SK-N-SH (cell line): ENCODE results near the gene RBM10. TPM values are rescaled to one million over a fixed set of nuclear protein-coding genes. Genes with fewer than 3 reads are reported as not detected.

Experiments
- CTCF ChIA-PET: fragments of 300-600, 350-600 bp; formaldehyde crosslinking; extraction: SDS; loops from one replicate; lab custom pipeline; 2021; lab: Yijun Ruan, JAX
- POLR2A ChIA-PET: fragments of 350-600 bp; sonication (Branson Sonifier 250); formaldehyde crosslinking; extraction: SDS; loops from one replicate; lab custom pipeline; 2020; ENCODE audit warnings: antibody characterized with exemption, inconsistent platforms; lab: Yijun Ruan, JAX
- DNase-seq: peaks from one replicate; pipeline ENCODE4 v3.0.0; 2012
- H2AFZ ChIP-seq: fragments of 200-600 bp; sonication (generic); 2 replicates; pipeline ENCODE4 v1.8.1; 2016; ENCODE audit warnings: antibody characterized with exemption, mild to moderate bottlenecking, low read depth
- H3F3A ChIP-seq: fragments of 200-600 bp; sonication (generic); replicated peaks from 2 replicates; pipeline ENCODE3; 2016; ENCODE audit warnings: antibody characterized with exemption, mild to moderate bottlenecking; ENCODE audit not compliant: insufficient read depth
- H3K27ac ChIP-seq, 2 experiments: fragments of 200-500 bp in 1 of 2; fragments of 200-600 bp in 1 of 2; sonication (Bioruptor generic) in 1 of 2; sonication (generic), shearing (Covaris generic) in 1 of 2; 2 replicates each; pipeline versions ENCODE4 v1.5.1 to v1.6.1; 2014 to 2016; ENCODE audit warnings: low read depth in 2 of 2, inconsistent platforms in 1 of 2, low read length in 1 of 2, mild to moderate bottlenecking in 1 of 2, mixed read lengths in 1 of 2
- H3K27me3 ChIP-seq: fragments of 200-600 bp; sonication (generic), shearing (Covaris generic); 2 replicates; pipeline ENCODE4 v1.6.1; 2016; ENCODE audit warnings: mixed run types; ENCODE audit not compliant: insufficient read depth
- H3K36me3 ChIP-seq, 2 experiments: fragments of 200-500 bp in 1 of 2; fragments of 200-600 bp in 1 of 2; sonication (Bioruptor generic) in 1 of 2; sonication (generic) in 1 of 2; replicated peaks in 1 of 2; 2 replicates each; pipeline versions ENCODE3 to v1.5.1; 2014 to 2016; ENCODE audit warnings: low read length in 1 of 2, mild to moderate bottlenecking in 1 of 2; ENCODE audit not compliant: insufficient read depth in 2 of 2, control insufficient read depth in 1 of 2
- H3K4me1 ChIP-seq, 2 experiments: fragments of 200-500 bp in 1 of 2; fragments of 200-600 bp in 1 of 2; sonication (Bioruptor generic) in 1 of 2; sonication (generic), shearing (Covaris generic) in 1 of 2; 2 replicates each; pipeline versions ENCODE4 v1.5.1 to v1.6.1; 2014 to 2016; ENCODE audit warnings: low read depth in 1 of 2, low read length in 1 of 2, mixed run types in 1 of 2; ENCODE audit not compliant: insufficient read depth in 2 of 2, control insufficient read depth in 1 of 2
- H3K4me2 ChIP-seq: fragments of 200-600 bp; sonication (generic), shearing (Covaris generic); 2 replicates; pipeline ENCODE4 v1.6.1; 2017; ENCODE audit warnings: mixed run types
- H3K4me3 ChIP-seq, 2 experiments: fragments of 200-500 bp in 1 of 2; fragments of 200-600 bp in 1 of 2; sonication (Bioruptor generic) in 1 of 2; sonication (generic), shearing (Covaris generic) in 1 of 2; 2 replicates each; pipeline versions ENCODE4 v1.5.1 to v1.8.1; 2014 to 2016; ENCODE audit warnings: low read depth in 2 of 2, inconsistent platforms in 1 of 2, low read length in 1 of 2, mild to moderate bottlenecking in 1 of 2, mixed read lengths in 1 of 2, moderate library complexity in 1 of 2
- H3K79me2 ChIP-seq: fragments of 200-600 bp; sonication (generic); 2 replicates; pipeline ENCODE4 v1.8.1; 2017; ENCODE audit warnings: mild to moderate bottlenecking; ENCODE audit not compliant: insufficient read depth
- H3K9ac ChIP-seq: fragments of 200-600 bp; sonication (generic); 2 replicates; pipeline ENCODE4 v1.6.1; 2017; ENCODE audit warnings: mixed run types
- H3K9me2 ChIP-seq: fragments of 200-600 bp; sonication (generic); 2 replicates; pipeline ENCODE4 v1.6.1; 2017; ENCODE audit warnings: mixed run types
- H3K9me3 ChIP-seq: fragments of 200-600 bp; sonication (generic); 2 replicates; pipeline ENCODE4 v1.6.1; 2017; ENCODE audit warnings: mixed run types, mild to moderate bottlenecking, moderate library complexity
- H4K20me1 ChIP-seq: fragments of 200-600 bp; sonication (generic); 2 replicates; pipeline ENCODE4 v1.6.1; 2017; ENCODE audit warnings: mild to moderate bottlenecking, mixed run types; ENCODE audit not compliant: insufficient read depth
- CHD2 ChIP-seq: fragments of 150-350 bp; IDR thresholded peaks from 2 replicates; pipeline ENCODE4 v1.6.1; 2018; ENCODE audit warnings: low read length; ENCODE audit not compliant: partially characterized antibody
- ELF1 ChIP-seq: IDR thresholded peaks from 2 replicates; pipeline ENCODE4 v1.4.0; 2012
- EP300 ChIP-seq, 2 experiments: IDR thresholded peaks; 2 replicates each; pipeline versions ENCODE4 v1.4.0 to v1.6.1; 2012; ENCODE audit warnings: borderline replicate concordance in 1 of 2, low read depth in 1 of 2, low read length in 1 of 2
- FOXJ3 ChIP-seq: sonication (generic); formaldehyde crosslinking; IDR thresholded peaks from 2 replicates; pipeline ENCODE4 v1.5.1; 2020; ENCODE audit warnings: mild to moderate bottlenecking, missing genetic modification reagents
- GABPA ChIP-seq: IDR thresholded peaks from 2 replicates; pipeline ENCODE4 v1.4.0; 2012; ENCODE audit warnings: low read depth, mild to moderate bottlenecking
- GATA2 ChIP-seq: sonication (generic); formaldehyde crosslinking; IDR thresholded peaks from 2 replicates; pipeline ENCODE4 v1.5.0; 2020; ENCODE audit warnings: mild to moderate bottlenecking, missing genetic modification reagents
- MEF2A ChIP-seq: IDR thresholded peaks from 2 replicates; pipeline ENCODE4 v1.4.0; 2012; ENCODE audit warnings: low read depth, borderline replicate concordance
- PBX3 ChIP-seq: IDR thresholded peaks from 2 replicates; pipeline ENCODE4; 2012
- RAD21 ChIP-seq: IDR thresholded peaks from 2 replicates; pipeline ENCODE4 v1.6.1; 2012; ENCODE audit warnings: mild to moderate bottlenecking, low read length
- RCOR1 ChIP-seq: fragments of 150-350 bp; IDR thresholded peaks from 2 replicates; pipeline ENCODE4 v1.6.1; 2017; ENCODE audit warnings: antibody characterized with exemption, low read length
- REST ChIP-seq: IDR thresholded peaks from 2 replicates; pipeline ENCODE4 v1.6.1; 2012; ENCODE audit warnings: mild to moderate bottlenecking, low read depth, low read length, moderate library complexity
- RXRA ChIP-seq: IDR thresholded peaks from 2 replicates; pipeline ENCODE4 v1.4.0; 2012; ENCODE audit warnings: low read depth, mild to moderate bottlenecking, borderline replicate concordance
- TAF1 ChIP-seq: IDR thresholded peaks from 2 replicates; pipeline ENCODE4 v1.6.1; 2012; ENCODE audit warnings: low read depth, mild to moderate bottlenecking, low read length, moderate library complexity, borderline replicate concordance
- TCF12 ChIP-seq: IDR thresholded peaks from 2 replicates; pipeline ENCODE4 v1.4.0; 2012
- TEAD4 ChIP-seq: IDR thresholded peaks from 2 replicates; pipeline ENCODE4 v1.4.0; 2012; ENCODE audit warnings: mild to moderate bottlenecking, borderline replicate concordance; ENCODE audit not compliant: insufficient read depth
- USF1 ChIP-seq: IDR thresholded peaks from 2 replicates; pipeline ENCODE4 v1.4.0; 2012; ENCODE audit warnings: low read depth, borderline replicate concordance
- ZBTB33 ChIP-seq: IDR thresholded peaks from 2 replicates; pipeline ENCODE4 v1.4.0; 2012; ENCODE audit warnings: low read depth, borderline replicate concordance
- WGBS: methylation state at CpG from one replicate; pipeline ENCODE4 v1.1.6; 2017; ENCODE audit warnings: low lambda C conversion rate; 5-methylcytosine and 5-hydroxymethylcytosine counted together
- polyA plus RNA-seq, 3 experiments: library from polyadenylated mRNA; depleted of rRNA; stranded (reverse); fragments of >200 nt; gene quantifications; 2 replicates each; pipeline ENCODE4 v1.2.3, GENCODE V29; 2012

Gene RBM10
- polyA plus RNA-seq, 1 of the 3 experiments (the other 2 are of a cell fraction) = 34.4 TPM

- POLR2A ChIA-PET = no interaction called here
- TF ChIP-seq ZBTB33 (no peak), TAF1 (no peak), RCOR1 (no peak), FOXJ3 (CRISPR knock-in tag) (no peak), MEF2A (no peak), USF1 (no peak), GABPA (no peak), GATA2 (CRISPR knock-in tag) (no peak)
- Histone ChIP-seq H3K27me3 (peaks cover 38% of the 10 kb centered on the region; the same call in 1 of the 2 replicates), H3K36me3 (peaks cover 0 to 16% of the 10 kb centered on the region in 2 experiments), H4K20me1 (no peaks in the 10 kb centered on the region), H3K9me3 (no peaks in the 10 kb centered on the region), H3K79me2 (no peaks in the 10 kb centered on the region), H3K27ac (no peak overlapping the region), H2AFZ (no peak overlapping the region), H3K4me2 (no peak overlapping the region), H3K9ac (no peak overlapping the region), H3K4me1 (no peaks in the 10 kb centered on the region), H3K9me2 (no peaks in the 10 kb centered on the region), H3F3A (no peaks in the 10 kb centered on the region), H3K4me3 (no peak overlapping the region)
- WGBS = 53% methylated on average over 8 of the region's 14 CpGs
- no peak for DNase-seq
- CTCF ChIA-PET = no interaction called here
Observed at GRCh38 chrX:47179221-47179927, 34.4 kb downstream of the RBM10 start.

GRCh38 chrX:47179928-47180255 is 34.9 kb downstream of the RBM10 start:
- POLR2A ChIA-PET = no interaction called here
- DNase-seq = no peak
- no peak overlapping the region for H3K4me3 ChIP-seq
- no peak for TF ChIP-seq TEAD4
- no peak for TF ChIP-seq USF1
- TF ChIP-seq RXRA = no peak
- no peak for TF ChIP-seq ELF1
- TF ChIP-seq ZBTB33 = no peak
- TF ChIP-seq TCF12 = no peak
- TF ChIP-seq PBX3 = no peak
- no peak for TF ChIP-seq RCOR1
- no peak for TF ChIP-seq RAD21
- TF ChIP-seq CHD2 = no peak
- TF ChIP-seq EP300 (IDR thresholded peaks at IDR 0.05; ENCODE audit: borderline replicate concordance in 1 of 2, low read depth in 1 of 2, low read length in 1 of 2) = no peak
- TF ChIP-seq REST = no peak

More at GRCh38 chrX:47179928-47180255, 34.9 kb downstream of the RBM10 start:
- no peaks in the 10 kb centered on the region for H3K79me2 ChIP-seq
- H2AFZ ChIP-seq = no peak overlapping the region
- H3K4me2 ChIP-seq = no peak overlapping the region
- H3K27me3 ChIP-seq = peaks cover 33% of the 10 kb centered on the region; the same call in 1 of the 2 replicates
- no peaks in the 10 kb centered on the region for H3K9me3 ChIP-seq
- no peak overlapping the region for H3K27ac ChIP-seq
- no CpG with 5 or more reads among the region's 18 CpGs for WGBS
- peaks cover 0 to 16% of the 10 kb centered on the region in 2 experiments for H3K36me3 ChIP-seq
- CTCF ChIA-PET = no interaction called here
- no peaks in the 10 kb centered on the region for H3K4me1 ChIP-seq
- H3K9me2 ChIP-seq = no peaks in the 10 kb centered on the region
- H4K20me1 ChIP-seq = no peaks in the 10 kb centered on the region
- no peak overlapping the region for H3K9ac ChIP-seq
- H3F3A ChIP-seq = no peaks in the 10 kb centered on the region
